NCI-H1694 treated with DMSO at 0.1 percent for 48 hours (cell line): ENCODE measurements around the gene DUSP1.
A peak's percentile ranks its signal among the peaks of the same experiment; 100 is the strongest.

Experiments used
- DNase-seq: peaks from one replicate; lab custom pipeline; 2025; lab: John Stamatoyannopoulos, UW

Gene DUSP1

GRCh38 chr5:172777881-172778814, 7.2 kb upstream of the DUSP1 start:
- DNase-seq = no peak

GRCh38 chr5:172776235-172776594, 5.2 kb upstream of the DUSP1 start:
- DNase-seq = no peak

GRCh38 chr5:172775326-172776234, 4.6 kb upstream of the DUSP1 start:
- no peak for DNase-seq

GRCh38 chr5:172774561-172775315, 3.7 kb upstream of the DUSP1 start:
- DNase-seq = no peak

GRCh38 chr5:172773481-172774469, 2.8 kb upstream of the DUSP1 start:
- DNase-seq = no peak

GRCh38 chr5:172772112-172772906, 1.3 kb upstream of the DUSP1 start:
- DNase-seq = peak; percentile 47

- no peak for DNase-seq
Measured at GRCh38 chr5:172771439-172772111, 580 bp upstream of the DUSP1 start.

GRCh38 chr5:172770374-172770674, 671 bp downstream of the DUSP1 start:
- DNase-seq = no peak

GRCh38 chr5:172769616-172770373, 1.2 kb downstream of the DUSP1 start:
- no peak for DNase-seq

GRCh38 chr5:172769342-172769615, 1.7 kb downstream of the DUSP1 start:
- DNase-seq = no peak

GRCh38 chr5:172768573-172769341, 2.2 kb downstream of the DUSP1 start:
- no peak for DNase-seq

- no peak for DNase-seq
Measured at GRCh38 chr5:172768098-172768572, 2.9 kb downstream of the DUSP1 start.

- DNase-seq = no peak
Measured at GRCh38 chr5:172766287-172767108, 4.5 kb downstream of the DUSP1 start.

- no peak for DNase-seq
Measured at GRCh38 chr5:172765766-172766286, 5.2 kb downstream of the DUSP1 start.

- peak; percentile 85 for DNase-seq
Measured at GRCh38 chr5:172764861-172765765, 5.9 kb downstream of the DUSP1 start.

- no peak for DNase-seq
Measured at GRCh38 chr5:172763120-172763464, 7.9 kb downstream of the DUSP1 start.
